LNCAP (cell line): ENCODE measurements around the gene ASTN1.

ENCODE experiments used
- CTCF ChIP-seq: fragments of 450-650 bp; IDR thresholded peaks from 2 replicates; pipeline ENCODE4 v1.5.1; 2017; ENCODE audit warnings: mild to moderate bottlenecking

The ASTN1 gene

GRCh38 chr1:177174921-177175634 lies 10.6 kb upstream of the ASTN1 start:
- TF ChIP-seq CTCF: no peak

- no peak for TF ChIP-seq CTCF
These were observed 9.5 kb upstream of the ASTN1 start for GRCh38 chr1:177173976-177174375.

DNA sequence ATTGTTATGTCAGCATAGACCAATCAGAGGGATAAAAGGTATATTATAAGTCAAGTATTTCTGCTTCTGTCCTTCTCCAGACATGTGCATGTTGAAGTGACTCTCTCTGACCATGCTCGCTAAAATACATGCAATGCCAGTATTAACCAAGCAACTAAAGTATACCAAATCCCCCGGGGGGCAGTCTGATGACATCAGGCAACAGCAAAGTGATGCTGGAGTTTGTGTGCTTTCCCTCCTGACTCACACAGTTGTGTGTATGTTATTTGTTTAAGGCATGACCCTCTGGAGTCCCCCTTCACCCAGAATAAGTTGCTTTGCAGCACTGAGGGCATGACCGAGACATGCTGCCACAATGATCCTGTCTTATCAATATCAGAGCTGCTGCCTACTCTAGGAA lies 8.4 kb upstream of the ASTN1 start:
- TF ChIP-seq CTCF: no peak

GRCh38 chr1:177172272-177172671 lies 7.8 kb upstream of the ASTN1 start:
- TF ChIP-seq CTCF: no peak

GRCh38 chr1:177171536-177172123 lies 7.1 kb upstream of the ASTN1 start:
- TF ChIP-seq CTCF: no peak

GRCh38 chr1:177170756-177171535 lies 6.4 kb upstream of the ASTN1 start, which contains the start of gene BRINP2:
BRINP2 (plus strand) TSS chr1:177170958; CDS start chr1:177229877, 58,919 bp downstream.
- no peak for TF ChIP-seq CTCF

DNA sequence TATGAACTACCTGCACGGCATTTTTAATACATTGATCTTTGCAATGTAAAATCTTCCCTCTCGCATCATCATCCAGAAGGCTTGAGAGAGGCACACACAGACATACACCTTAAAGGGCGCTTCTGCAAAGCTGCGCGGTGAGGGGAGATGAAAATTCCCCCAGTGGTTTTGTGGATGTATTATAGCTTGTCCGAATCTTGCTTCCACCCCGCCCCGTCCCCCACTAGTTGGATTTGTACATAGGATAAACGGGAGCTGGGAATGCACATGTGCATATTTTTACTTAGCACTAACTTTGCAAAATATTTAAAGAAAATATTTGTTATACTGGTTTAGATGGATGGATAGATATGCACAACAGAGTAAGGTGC lies 542 bp upstream of the ASTN1 start:
- TF ChIP-seq CTCF: no peak
